NCI-H2029 treated with DMSO at 0.1 percent for 48 hours (cell line): ENCODE measurements around the gene CHCHD6.

Experiments
- DNase-seq: peaks from one replicate; lab custom pipeline; 2025; lab: John Stamatoyannopoulos, UW

The CHCHD6 gene

GRCh38 chr3:126959921-126960603 is 256.0 kb downstream of the CHCHD6 start:
- no peak for DNase-seq

- no peak for DNase-seq
Observed at GRCh38 chr3:126960604-126960995, 256.6 kb downstream of the CHCHD6 start.

- no peak for DNase-seq
Observed at GRCh38 chr3:126961191-126961790, 257.3 kb downstream of the CHCHD6 start.

GRCh38 chr3:126961791-126962461 is 257.9 kb downstream of the CHCHD6 start:
- DNase-seq: no peak

GRCh38 chr3:126962756-126963155 is 258.7 kb downstream of the CHCHD6 start:
- DNase-seq: no peak

- no peak for DNase-seq
Observed at GRCh38 chr3:126963261-126964190, 259.5 kb downstream of the CHCHD6 start.

GRCh38 chr3:126964261-126964660 is 260.2 kb downstream of the CHCHD6 start:
- no peak for DNase-seq

- no peak for DNase-seq
Observed at GRCh38 chr3:126964950-126965349, 260.9 kb downstream of the CHCHD6 start.

- no peak for DNase-seq
Observed at GRCh38 chr3:126965526-126966080, 261.6 kb downstream of the CHCHD6 start.

- DNase-seq: no peak
Observed at GRCh38 chr3:126967386-126967785, 263.3 kb downstream of the CHCHD6 start.

- no peak for DNase-seq
Observed at GRCh38 chr3:126968391-126969390, 264.7 kb downstream of the CHCHD6 start.

- DNase-seq: no peak
Observed at GRCh38 chr3:126969586-126969985, 265.5 kb downstream of the CHCHD6 start.

- no peak for DNase-seq
Observed at GRCh38 chr3:126970101-126970500, 266.1 kb downstream of the CHCHD6 start.

- DNase-seq: no peak
Observed at GRCh38 chr3:126970921-126971320, 266.9 kb downstream of the CHCHD6 start.

GRCh38 chr3:126971891-126972351 is 267.9 kb downstream of the CHCHD6 start:
- no peak for DNase-seq

GRCh38 chr3:126972866-126973265 is 268.8 kb downstream of the CHCHD6 start:
- no peak for DNase-seq

GRCh38 chr3:126973814-126974213 is 269.8 kb downstream of the CHCHD6 start:
- DNase-seq: no peak

GRCh38 chr3:126974756-126975155 is 270.7 kb downstream of the CHCHD6 start:
- DNase-seq: no peak

GRCh38 chr3:126976906-126977305 is 272.9 kb downstream of the CHCHD6 start:
- no peak for DNase-seq

GRCh38 chr3:126977821-126978220 is 273.8 kb downstream of the CHCHD6 start:
- no peak for DNase-seq

- no peak for DNase-seq
Observed at GRCh38 chr3:126978291-126978690, 274.3 kb downstream of the CHCHD6 start.
